ENCODE results near the gene NEK9.

The NEK9 gene

GRCh38 chr14:75040959-75041358 is 85.9 kb downstream of the NEK9 start:
- TF ChIP-seq MYC (IDR thresholded peaks at IDR 0.05; ENCODE audit: low read depth, low read length), result no peak
- no peak for TF ChIP-seq CTCF (IDR thresholded peaks at IDR 0.05; ENCODE audit: low read depth, low read length)
- TF ChIP-seq MAX (IDR thresholded peaks at IDR 0.05; ENCODE audit: low read depth, low read length), result no peak
- no peak for TF ChIP-seq POLR2A (IDR thresholded peaks at IDR 0.05; ENCODE audit: extremely low read depth, insufficient read length)
- H3K4me3 ChIP-seq (ENCODE audit: low read depth, low read length), result no peak overlapping the region
- no peak for DNase-seq (ENCODE audit: low read depth)

GRCh38 chr14:75040507-75040906 is 86.3 kb downstream of the NEK9 start:
- H3K4me3 ChIP-seq (ENCODE audit: low read depth, low read length), result no peak overlapping the region
- no peak for DNase-seq (ENCODE audit: low read depth)
- TF ChIP-seq CTCF (IDR thresholded peaks at IDR 0.05; ENCODE audit: low read depth, low read length) (no peak), MYC (IDR thresholded peaks at IDR 0.05; ENCODE audit: low read depth, low read length) (no peak), MAX (IDR thresholded peaks at IDR 0.05; ENCODE audit: low read depth, low read length) (no peak), POLR2A (IDR thresholded peaks at IDR 0.05; ENCODE audit: extremely low read depth, insufficient read length) (no peak)

- no peak for TF ChIP-seq MYC (IDR thresholded peaks at IDR 0.05; ENCODE audit: low read depth, low read length)
- TF ChIP-seq POLR2A (IDR thresholded peaks at IDR 0.05; ENCODE audit: extremely low read depth, insufficient read length), result no peak
- TF ChIP-seq CTCF (IDR thresholded peaks at IDR 0.05; ENCODE audit: low read depth, low read length), result no peak
- TF ChIP-seq MAX (IDR thresholded peaks at IDR 0.05; ENCODE audit: low read depth, low read length), result no peak
- no peak for DNase-seq (ENCODE audit: low read depth)
- no peak overlapping the region for H3K4me3 ChIP-seq (ENCODE audit: low read depth, low read length)
Observed at GRCh38 chr14:75032939-75033338, 93.9 kb downstream of the NEK9 start.

GRCh38 chr14:75030147-75030546 is 96.7 kb downstream of the NEK9 start:
- TF ChIP-seq MYC (IDR thresholded peaks at IDR 0.05; ENCODE audit: low read depth, low read length) (no peak), MAX (IDR thresholded peaks at IDR 0.05; ENCODE audit: low read depth, low read length) (no peak), CTCF (IDR thresholded peaks at IDR 0.05; ENCODE audit: low read depth, low read length) (no peak), POLR2A (IDR thresholded peaks at IDR 0.05; ENCODE audit: extremely low read depth, insufficient read length) (no peak)
- DNase-seq (ENCODE audit: low read depth), result no peak
- H3K4me3 ChIP-seq (ENCODE audit: low read depth, low read length), result no peak overlapping the region

Data from NB4 (cell line).